ENCODE results near the gene CRYBA4. TPM values are rescaled to one million over a fixed set of nuclear protein-coding genes. Genes with fewer than 3 reads are reported as not detected.
A peak's percentile ranks its signal among the peaks of the same experiment; 100 is the strongest.

CRYBA4 gene
- total and polyA plus RNA-seq, 11 donors = not detected

- DNase-seq (no peak), ATAC-seq (no peak)
- Histone ChIP-seq H3K4me1 (peaks cover 0 to 55% (median 3%) of the 10 kb centered on the region in 12 donors), H3K36me3 (no peaks in the 10 kb centered on the region), H3K4me3 (no peak overlapping the region), H3K27ac (no peak overlapping the region), H3K9me3 (no peaks in the 10 kb centered on the region), H3K27me3 (peaks cover 0 to 12% (median 2%) of the 10 kb centered on the region in 9 donors)
- TF ChIP-seq, protein P1, sequence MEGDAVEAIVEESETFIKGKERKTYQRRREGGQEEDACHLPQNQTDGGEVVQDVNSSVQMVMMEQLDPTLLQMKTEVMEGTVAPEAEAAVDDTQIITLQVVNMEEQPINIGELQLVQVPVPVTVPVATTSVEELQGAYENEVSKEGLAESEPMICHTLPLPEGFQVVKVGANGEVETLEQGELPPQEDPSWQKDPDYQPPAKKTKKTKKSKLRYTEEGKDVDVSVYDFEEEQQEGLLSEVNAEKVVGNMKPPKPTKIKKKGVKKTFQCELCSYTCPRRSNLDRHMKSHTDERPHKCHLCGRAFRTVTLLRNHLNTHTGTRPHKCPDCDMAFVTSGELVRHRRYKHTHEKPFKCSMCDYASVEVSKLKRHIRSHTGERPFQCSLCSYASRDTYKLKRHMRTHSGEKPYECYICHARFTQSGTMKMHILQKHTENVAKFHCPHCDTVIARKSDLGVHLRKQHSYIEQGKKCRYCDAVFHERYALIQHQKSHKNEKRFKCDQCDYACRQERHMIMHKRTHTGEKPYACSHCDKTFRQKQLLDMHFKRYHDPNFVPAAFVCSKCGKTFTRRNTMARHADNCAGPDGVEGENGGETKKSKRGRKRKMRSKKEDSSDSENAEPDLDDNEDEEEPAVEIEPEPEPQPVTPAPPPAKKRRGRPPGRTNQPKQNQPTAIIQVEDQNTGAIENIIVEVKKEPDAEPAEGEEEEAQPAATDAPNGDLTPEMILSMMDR (IDR thresholded peaks at IDR 0.05) = no peak
- no peak for TF ChIP-seq POLR2A (IDR thresholded peaks at IDR 0.05)
- 49 to 64% (median 59%) methylated on average over 5 of the region's 5 CpGs for WGBS, 4 donors
- intact Hi-C loops (cut with DNase I) = no loop called here
Observed at GRCh38 chr22:26615149-26615548, 6.6 kb upstream of the CRYBA4 start.

- intact Hi-C loops (cut with DNase I) = no loop called here
- no peak for ATAC-seq
Observed at GRCh38 chr22:26615830-26616435, 5.8 kb upstream of the CRYBA4 start.

DNA sequence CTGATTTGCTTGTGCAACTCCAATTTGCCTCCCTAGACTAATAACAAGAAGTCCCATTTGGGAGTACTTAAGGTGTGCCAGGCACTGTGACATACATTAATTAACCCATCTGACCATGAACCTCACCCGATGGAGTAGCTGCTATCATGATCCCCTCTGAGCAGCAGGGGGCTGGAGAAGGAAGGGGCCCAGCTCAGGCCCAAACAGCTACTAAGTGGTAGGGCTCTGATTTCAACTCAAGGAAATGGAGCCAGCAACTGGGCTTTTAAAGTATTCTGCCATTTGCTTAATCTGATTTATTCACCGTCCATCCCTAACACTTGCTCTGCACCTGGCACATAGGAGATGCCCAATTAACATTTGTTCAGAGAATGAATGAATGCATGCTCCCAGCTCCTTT lies 5.1 kb upstream of the CRYBA4 start:
- no peaks in the 10 kb centered on the region for H3K36me3 ChIP-seq
- H3K27me3 ChIP-seq = peaks cover 0 to 12% (median 2%) of the 10 kb centered on the region in 9 donors
- 67 to 74% (median 69%) methylated on average over 2 of the region's 2 CpGs for WGBS, 4 donors
- peaks cover 0 to 52% (median 4%) of the 10 kb centered on the region in 12 donors for H3K4me1 ChIP-seq
- TF ChIP-seq, protein P1 (IDR thresholded peaks at IDR 0.05) = no peak
- TF ChIP-seq POLR2A (IDR thresholded peaks at IDR 0.05) = no peak
- DNase-seq = no peak
- intact Hi-C loops (cut with DNase I) = no loop called here
- no peak overlapping the region for H3K4me3 ChIP-seq
- ATAC-seq = no peak
- H3K9me3 ChIP-seq = no peaks in the 10 kb centered on the region
- H3K27ac ChIP-seq = no peak overlapping the region

More at GRCh38 chr22:26615830-26616435, 5.8 kb upstream of the CRYBA4 start:
- no peak overlapping the region for H3K27ac ChIP-seq
- peaks cover 0 to 12% (median 2%) of the 10 kb centered on the region in 9 donors for H3K27me3 ChIP-seq
- no peaks in the 10 kb centered on the region for H3K36me3 ChIP-seq
- DNase-seq = no peak
- H3K4me1 ChIP-seq = peaks cover 0 to 50% (median 4%) of the 10 kb centered on the region in 12 donors
- no peak for TF ChIP-seq POLR2A (IDR thresholded peaks at IDR 0.05)
- TF ChIP-seq, protein P1 (IDR thresholded peaks at IDR 0.05) = no peak
- H3K4me3 ChIP-seq = no peak overlapping the region
- WGBS, 4 donors = 60 to 80% (median 69%) methylated on average over 11 of the region's 11 CpGs
- H3K9me3 ChIP-seq = no peaks in the 10 kb centered on the region

- peaks cover 0 to 12% (median 2%) of the 10 kb centered on the region in 9 donors for H3K27me3 ChIP-seq
- H3K4me1 ChIP-seq = peaks cover 0 to 52% (median 4%) of the 10 kb centered on the region in 12 donors
- intact Hi-C loops (cut with DNase I) = no loop called here
- no peak within 1 kb of the TSS for H3K4me3 ChIP-seq
- H3K36me3 ChIP-seq = no peaks in the 10 kb centered on the region
- no peaks in the 10 kb centered on the region for H3K9me3 ChIP-seq
- ATAC-seq = peak in 3 of 4 donors; percentile 55 to 77 (median 74)
- whole genome bisulfite sequencing, 4 donors = 72 to 77% (median 73%) methylated on average over 6 to 7 of the region's 7 CpGs
- peak; percentile 27 to 76 (median 39) for DNase-seq
- TF ChIP-seq POLR2A (IDR thresholded peaks at IDR 0.05) = no peak
- TF ChIP-seq, protein P1 (IDR thresholded peaks at IDR 0.05) = no peak
- peak within 1 kb of the TSS in 3 of 12 donors; percentile 27 to 82 (median 41) for H3K27ac ChIP-seq
Observed at GRCh38 chr22:26617271-26618199, 4.2 kb upstream of the CRYBA4 start, which contains the start of gene CRYBB1. Gene CRYBB1, minus strand, starts transcription at chr22:26618027. Its CDS starts 1,708 bp downstream, at chr22:26616319.
